H9 (cell line): ENCODE data around the gene KLHL13. TPM values are rescaled to one million over a fixed set of nuclear protein-coding genes. Genes with fewer than 3 reads are reported as not detected.

Source experiments
- DNase-seq: peaks from one replicate; pipeline ENCODE4 v3.0.0-alpha.2; 2017
- H2AFZ ChIP-seq: one replicate; pipeline ENCODE4 v1.6.1; 2013; ENCODE audit warnings: mild to moderate bottlenecking, low read length, control low read depth, moderate library complexity
- H2AK5ac ChIP-seq: 2 replicates; pipeline ENCODE4 v1.6.1; 2013; ENCODE audit warnings: low read length, control low read depth, mixed read lengths; ENCODE audit not compliant: insufficient read length
- H2BK120ac ChIP-seq: one replicate; pipeline ENCODE4 v1.6.1; 2013; ENCODE audit warnings: low read depth, mild to moderate bottlenecking, low read length, control low read depth, inconsistent platforms; ENCODE audit not compliant: poor library complexity, severe bottlenecking
- H2BK12ac ChIP-seq: 2 replicates; pipeline ENCODE4 v1.6.1; 2013; ENCODE audit warnings: low read length, control low read depth, mixed read lengths, low read depth; ENCODE audit not compliant: insufficient read length
- H2BK15ac ChIP-seq: 2 replicates; pipeline ENCODE4 v1.6.1; 2013; ENCODE audit warnings: low read depth, low read length, control low read depth
- H2BK20ac ChIP-seq: one replicate; pipeline ENCODE4 v1.6.1; 2013; ENCODE audit warnings: low read depth, mild to moderate bottlenecking, low read length, control low read depth, inconsistent platforms; ENCODE audit not compliant: poor library complexity, severe bottlenecking
- H2BK5ac ChIP-seq: 2 replicates; pipeline ENCODE4 v1.6.1; 2013; ENCODE audit warnings: low read length, control low read depth, mixed read lengths; ENCODE audit not compliant: insufficient read length
- H3K14ac ChIP-seq: 2 replicates; pipeline ENCODE4 v1.6.1; 2013; ENCODE audit warnings: low read length, control low read depth; ENCODE audit not compliant: insufficient read depth
- H3K18ac ChIP-seq: 2 replicates; pipeline ENCODE4 v1.6.1; 2013; ENCODE audit warnings: low read depth, mild to moderate bottlenecking, mixed read lengths, low read length, control low read depth; ENCODE audit not compliant: insufficient read length
- H3K23ac ChIP-seq: 2 replicates; pipeline ENCODE4 v1.6.1; 2013; ENCODE audit warnings: low read length, control low read depth, mixed read lengths, low read depth; ENCODE audit not compliant: insufficient read length
- H3K23me2 ChIP-seq: 2 replicates; pipeline ENCODE4 v1.6.1; 2013; ENCODE audit warnings: low read depth, mild to moderate bottlenecking, mixed read lengths, low read length, control low read depth; ENCODE audit not compliant: insufficient read length, poor library complexity, severe bottlenecking
- H3K27ac ChIP-seq: 2 replicates; pipeline ENCODE4 v1.5.1; 2013; ENCODE audit warnings: low read length, control low read depth, mixed read lengths, low read depth; ENCODE audit not compliant: insufficient read length
- H3K27me3 ChIP-seq: 2 replicates; pipeline ENCODE4 v1.6.1; 2013; ENCODE audit warnings: low read length, control low read depth, inconsistent platforms; ENCODE audit not compliant: insufficient read depth
- H3K4ac ChIP-seq: 2 replicates; pipeline ENCODE4 v1.6.1; 2013; ENCODE audit warnings: low read depth, mild to moderate bottlenecking, control low read depth, inconsistent platforms, low read length, moderate library complexity
- H3K4me1 ChIP-seq: 2 replicates; pipeline ENCODE4 v1.6.1; 2013; ENCODE audit warnings: low read length, control low read depth, inconsistent platforms; ENCODE audit not compliant: insufficient read depth
- H3K4me2 ChIP-seq: 2 replicates; pipeline ENCODE4 v1.6.1; 2013; ENCODE audit warnings: low read length, control low read depth, mixed read lengths; ENCODE audit not compliant: insufficient read length, insufficient read depth
- H3K56ac ChIP-seq: 2 replicates; pipeline ENCODE4 v1.6.1; 2013; ENCODE audit warnings: low read depth, mild to moderate bottlenecking, mixed read lengths, low read length, control low read depth; ENCODE audit not compliant: insufficient read length
- H3K79me1 ChIP-seq: 2 replicates; pipeline ENCODE4 v1.6.1; 2013; ENCODE audit warnings: low read depth, mild to moderate bottlenecking, moderate library complexity, low read length, control low read depth, inconsistent platforms; ENCODE audit not compliant: insufficient read depth, poor library complexity, severe bottlenecking
- H3K79me2 ChIP-seq: 2 replicates; pipeline ENCODE4 v1.6.1; 2013; ENCODE audit warnings: low read length, control low read depth, inconsistent platforms; ENCODE audit not compliant: insufficient read depth
- H3K9ac ChIP-seq: 2 replicates; pipeline ENCODE4 v1.6.1; 2013; ENCODE audit warnings: low read length, control low read depth, mixed read lengths; ENCODE audit not compliant: insufficient read length; ENCODE audit errors: extremely low read depth
- H3K9me3 ChIP-seq: one replicate; pipeline ENCODE4 v1.6.1; 2013; ENCODE audit warnings: low read depth, low read length, inconsistent platforms; ENCODE audit not compliant: control insufficient read depth
- H3T11ph ChIP-seq: one replicate; pipeline ENCODE4 v1.6.1; 2013; ENCODE audit warnings: mild to moderate bottlenecking, low read length, control low read depth, inconsistent platforms
- H4K20me1 ChIP-seq: one replicate; pipeline ENCODE4 v1.6.1; 2013; ENCODE audit not compliant: control insufficient read depth, insufficient read length, insufficient read depth
- H4K5ac ChIP-seq: 2 replicates; pipeline ENCODE4 v1.6.1; 2013; ENCODE audit warnings: low read depth, mild to moderate bottlenecking, mixed read lengths, low read length, control low read depth; ENCODE audit not compliant: insufficient read length
- H4K8ac ChIP-seq: replicated peaks from 2 replicates; pipeline ENCODE4 v1.6.1; 2013; ENCODE audit warnings: low read length, control low read depth, mixed read lengths, low read depth; ENCODE audit not compliant: insufficient read length
- H4K91ac ChIP-seq: 2 replicates; pipeline ENCODE4 v1.6.1; 2013; ENCODE audit warnings: low read depth, mild to moderate bottlenecking, moderate library complexity, mixed read lengths, low read length, control low read depth; ENCODE audit not compliant: insufficient read length
- H3K27ac Mint-ChIP-seq, 3 experiments: 2 replicates in 2 of 3; 3 replicates in 1 of 3; pipeline ENCODE4 v1.8.0; 2020 to 2021; ENCODE audit warnings: mixed read lengths in 3 of 3, mild to moderate bottlenecking in 1 of 3, moderate library complexity in 1 of 3
- H3K27me3 Mint-ChIP-seq: 2 replicates; pipeline ENCODE4 v1.8.0; 2021; ENCODE audit warnings: low read depth, mild to moderate bottlenecking, moderate library complexity, mixed read lengths
- H3K36me3 Mint-ChIP-seq, 3 experiments: 2 replicates in 2 of 3; 3 replicates in 1 of 3; pipeline ENCODE4 v1.8.0; 2020 to 2021; ENCODE audit warnings: low read depth in 3 of 3, mixed read lengths in 3 of 3; ENCODE audit not compliant: insufficient read depth in 1 of 3
- H3K4me1 Mint-ChIP-seq, 2 experiments: 2 replicates each; pipeline ENCODE4 v1.8.0; 2020; ENCODE audit warnings: mixed read lengths in 2 of 2
- H3K4me3 Mint-ChIP-seq, 2 experiments: 2 replicates in 1 of 2; 3 replicates in 1 of 2; pipeline ENCODE4 v1.8.0; 2020 to 2021; ENCODE audit warnings: mild to moderate bottlenecking in 2 of 2, mixed read lengths in 2 of 2, moderate library complexity in 1 of 2
- H3K9me3 Mint-ChIP-seq, 2 experiments: 2 replicates in 1 of 2; 3 replicates in 1 of 2; pipeline ENCODE4 v1.8.0; 2020; ENCODE audit warnings: mild to moderate bottlenecking in 2 of 2, mixed read lengths in 2 of 2, moderate library complexity in 1 of 2
- WGBS: extraction: QIAGEN DNeasy Blood & Tissue Kit; methylation state at CpG from one replicate; pipeline ENCODE4 v1.1.7; 2013; ENCODE audit warnings: missing lambda C conversion rate, low lambda C conversion rate, mixed read lengths; ENCODE audit not compliant: insufficient read length; ENCODE audit errors: extremely low coverage; 5-methylcytosine and 5-hydroxymethylcytosine counted together
- total RNA-seq: library from RNA; stranded (reverse); gene quantifications from 2 replicates; pipeline ENCODE4 v1.2.1, GENCODE V29; 2021
- TF ChIP-seq, protein P1 (sequence below): fragments of 200-600 bp; sonication (generic); conservative IDR thresholded peaks from 3 replicates; pipeline ENCODE4 v1.8.0; 2021; ENCODE audit warnings: antibody characterized with exemption, mild to moderate bottlenecking

KLHL13 gene
- total RNA-seq, 1 experiment from 2014 or later = 4.1 TPM

DNA sequence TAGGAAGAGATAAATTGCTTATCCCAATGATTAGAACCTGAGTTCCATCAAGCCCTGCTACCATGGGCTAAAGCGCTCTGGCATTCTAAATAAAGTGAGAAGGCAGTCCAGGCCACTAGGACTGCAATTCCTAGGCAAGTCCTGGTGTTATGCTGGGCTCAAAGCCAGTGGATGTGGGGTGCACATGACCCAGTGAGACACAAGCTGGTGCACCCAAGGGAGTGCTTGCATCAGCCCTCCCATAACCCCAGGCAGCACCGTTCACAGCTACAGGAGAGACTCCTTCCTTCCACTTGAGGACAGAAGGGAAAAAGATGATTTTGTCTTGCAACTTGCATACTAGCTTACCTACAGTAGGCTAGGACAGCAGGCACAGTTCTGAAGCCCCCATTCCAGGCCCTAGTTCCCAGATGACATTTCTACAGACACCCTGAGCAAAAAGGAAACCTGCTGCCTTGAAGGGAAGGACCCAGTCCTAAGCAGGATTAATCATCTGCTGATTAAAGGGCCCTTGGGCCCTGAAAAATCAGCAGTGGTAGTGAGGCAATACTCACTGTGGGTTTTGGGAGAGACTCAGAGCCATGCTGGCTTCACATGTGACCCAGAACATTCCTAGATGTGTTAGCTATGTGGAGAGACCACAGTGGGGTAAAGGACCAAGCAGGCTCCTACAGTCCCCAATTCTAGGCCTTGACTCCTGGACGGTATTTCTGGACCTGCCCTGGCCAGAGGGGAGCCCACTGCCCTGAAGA lies 77.8 kb downstream of the KLHL13 start:
- Histone ChIP-seq H3K4me2 (no peak overlapping the region), H3K79me2 (no peaks in the 10 kb centered on the region), H3K79me1 (no peaks in the 10 kb centered on the region), H2BK5ac (no peak overlapping the region), H2AFZ (no peak overlapping the region), H2AK5ac (no peak overlapping the region), H3K14ac (no peak overlapping the region), H3K9ac (no peak overlapping the region), H4K20me1 (no peaks in the 10 kb centered on the region), H2BK12ac (no peak overlapping the region), H3K9me3 (peaks cover 14% of the 10 kb centered on the region), H3K4ac (no peak overlapping the region), H2BK15ac (no peak overlapping the region), H3K23me2 (no peaks in the 10 kb centered on the region), H3K23ac (no peak overlapping the region), H3K27me3 (no peaks in the 10 kb centered on the region), H3T11ph (no peak overlapping the region), H3K4me1 (no peaks in the 10 kb centered on the region), H3K18ac (no peak overlapping the region), H4K5ac (no peak overlapping the region), H4K8ac (no peak overlapping the region), H2BK20ac (no peak overlapping the region), H3K27ac (no peak overlapping the region), H4K91ac (no peak overlapping the region), H2BK120ac (no peak overlapping the region), H3K56ac (no peak overlapping the region)
- no peaks in the 10 kb centered on the region for H3K4me1 Mint-ChIP-seq
- no CpG with 5 or more reads among the region's 3 CpGs for WGBS
- TF ChIP-seq, protein P1, sequence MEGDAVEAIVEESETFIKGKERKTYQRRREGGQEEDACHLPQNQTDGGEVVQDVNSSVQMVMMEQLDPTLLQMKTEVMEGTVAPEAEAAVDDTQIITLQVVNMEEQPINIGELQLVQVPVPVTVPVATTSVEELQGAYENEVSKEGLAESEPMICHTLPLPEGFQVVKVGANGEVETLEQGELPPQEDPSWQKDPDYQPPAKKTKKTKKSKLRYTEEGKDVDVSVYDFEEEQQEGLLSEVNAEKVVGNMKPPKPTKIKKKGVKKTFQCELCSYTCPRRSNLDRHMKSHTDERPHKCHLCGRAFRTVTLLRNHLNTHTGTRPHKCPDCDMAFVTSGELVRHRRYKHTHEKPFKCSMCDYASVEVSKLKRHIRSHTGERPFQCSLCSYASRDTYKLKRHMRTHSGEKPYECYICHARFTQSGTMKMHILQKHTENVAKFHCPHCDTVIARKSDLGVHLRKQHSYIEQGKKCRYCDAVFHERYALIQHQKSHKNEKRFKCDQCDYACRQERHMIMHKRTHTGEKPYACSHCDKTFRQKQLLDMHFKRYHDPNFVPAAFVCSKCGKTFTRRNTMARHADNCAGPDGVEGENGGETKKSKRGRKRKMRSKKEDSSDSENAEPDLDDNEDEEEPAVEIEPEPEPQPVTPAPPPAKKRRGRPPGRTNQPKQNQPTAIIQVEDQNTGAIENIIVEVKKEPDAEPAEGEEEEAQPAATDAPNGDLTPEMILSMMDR = no peak
- H3K27ac Mint-ChIP-seq = no peak overlapping the region
- peaks cover 29 to 65% of the 10 kb centered on the region in 2 experiments for H3K9me3 Mint-ChIP-seq
- no peak for DNase-seq
- no peaks in the 10 kb centered on the region for H3K27me3 Mint-ChIP-seq
- peaks cover 0 to 6% (median 5%) of the 10 kb centered on the region in 3 experiments; a peak in 5 of 7 replicates for H3K36me3 Mint-ChIP-seq
- H3K4me3 Mint-ChIP-seq = no peak overlapping the region
